Smooth muscle cell (in vitro differentiated cells): Measurements from ENCODE around the gene SAP25. TPM values are rescaled to one million over a fixed set of nuclear protein-coding genes. Genes with fewer than 3 reads are reported as not detected.
A peak's percentile ranks its signal among the peaks of the same experiment; 100 is the strongest.
"Not testable (repeated sequence)": the region's sequence is repeated elsewhere in the genome, so short reads cannot be mapped to it uniquely, and the experiment has no call there.

Source experiments
- DNase-seq: peaks from one replicate; lab custom pipeline; 2025; ENCODE audit not compliant: unreplicated experiment; lab: John Stamatoyannopoulos, UW
- H2AFZ ChIP-seq: fragments of 200-600 bp; sonication (generic); 2 replicates; pipeline ENCODE4 v1.6.0; 2016; ENCODE audit warnings: antibody characterized with exemption, low read depth, mild to moderate bottlenecking
- H3F3A ChIP-seq: fragments of 200-600 bp; sonication (generic); 2 replicates; pipeline ENCODE4 v1.6.0; 2017; ENCODE audit warnings: antibody characterized with exemption, low read depth
- H3K27ac ChIP-seq: fragments of 200-600 bp; sonication (generic); 2 replicates; pipeline ENCODE4 v1.5.1; 2016; ENCODE audit warnings: low read depth, mild to moderate bottlenecking
- H3K27me3 ChIP-seq: fragments of 200-600 bp; sonication (generic); 2 replicates; pipeline ENCODE4 v1.6.1; 2016; ENCODE audit warnings: low read depth, mild to moderate bottlenecking
- H3K36me3 ChIP-seq: fragments of 200-600 bp; sonication (generic); 2 replicates; pipeline ENCODE4 v1.5.1; 2016; ENCODE audit warnings: low read depth
- H3K4me1 ChIP-seq: fragments of 200-600 bp; sonication (generic); 2 replicates; pipeline ENCODE4 v1.5.1; 2016; ENCODE audit warnings: low read depth
- H3K4me2 ChIP-seq: fragments of 200-600 bp; sonication (generic); 2 replicates; pipeline ENCODE4 v1.6.0; 2016; ENCODE audit warnings: mild to moderate bottlenecking
- H3K4me3 ChIP-seq: fragments of 200-600 bp; sonication (generic); 2 replicates; pipeline ENCODE4 v1.5.1; 2016; ENCODE audit warnings: mild to moderate bottlenecking
- H3K79me2 ChIP-seq: fragments of 200-600 bp; sonication (generic); 2 replicates; pipeline ENCODE4 v1.6.0; 2016; ENCODE audit warnings: low read depth, mild to moderate bottlenecking
- H3K9ac ChIP-seq: fragments of 200-600 bp; sonication (generic); 2 replicates; pipeline ENCODE4 v1.6.0; 2016; ENCODE audit warnings: low read depth
- H3K9me3 ChIP-seq: fragments of 200-600 bp; sonication (generic); replicated peaks from 2 replicates; pipeline ENCODE4 v1.5.1; 2016; ENCODE audit warnings: low read depth
- H4K20me1 ChIP-seq: fragments of 200-600 bp; sonication (generic); 2 replicates; pipeline ENCODE4 v1.6.0; 2016; ENCODE audit warnings: low read depth
- CTCF ChIP-seq: fragments of 200-600 bp; sonication (generic); IDR thresholded peaks from 2 replicates; pipeline ENCODE4 v1.5.1; 2017; ENCODE audit warnings: borderline replicate concordance, mild to moderate bottlenecking, antibody characterized with exemption; ENCODE audit not compliant: insufficient read depth, poor library complexity, severe bottlenecking
- WGBS: methylation state at CpG from one replicate; pipeline ENCODE4 v1.1.7; 2016; ENCODE audit warnings: low lambda C conversion rate; 5-methylcytosine and 5-hydroxymethylcytosine counted together
- polyA plus RNA-seq: library from polyadenylated mRNA; unstranded; fragments of >200 nt; fragmentation: Nextera tagmentation; extraction: Ambion mirVana; gene quantifications from 2 replicates; pipeline ENCODE4 v1.2.1, GENCODE V29; 2016
- total RNA-seq: library from RNA; depleted of rRNA; stranded (reverse); fragments of >200 nt; gene quantifications from 2 replicates; pipeline ENCODE4 v1.2.3, GENCODE V29; 2014

The SAP25 gene
- total and polyA plus RNA-seq, 2 experiments from 2014 or later: 1.9 TPM; not detected in 1

DNA sequence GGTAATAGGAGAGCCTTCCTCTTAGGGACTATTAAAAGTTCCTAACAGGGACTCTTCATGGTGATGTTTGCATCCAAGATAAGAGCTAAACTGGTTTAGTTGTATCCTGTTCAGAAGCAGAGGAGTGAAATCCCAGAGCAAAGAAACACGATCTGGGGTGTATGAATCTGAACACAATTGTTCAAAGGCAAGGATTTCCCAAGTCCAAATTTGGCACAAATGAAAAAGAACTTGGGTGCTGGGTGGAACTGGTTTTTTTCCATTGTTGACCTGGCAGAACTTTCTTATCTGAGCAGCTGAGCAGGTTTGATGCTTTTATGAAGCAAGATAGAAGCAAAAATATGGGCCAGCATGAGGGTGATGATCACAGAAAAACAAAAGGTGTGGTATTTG is 28.7 kb downstream of the SAP25 start:
- Histone ChIP-seq H3K9ac (no peak overlapping the region), H2AFZ (no peak overlapping the region), H3K4me1 (peaks cover 21% of the 10 kb centered on the region), H3F3A (peaks cover 12% of the 10 kb centered on the region), H3K79me2 (no peaks in the 10 kb centered on the region), H4K20me1 (no peaks in the 10 kb centered on the region), H3K27ac (peak overlapping the region; percentile 86), H3K27me3 (no peaks in the 10 kb centered on the region), H3K4me3 (no peak overlapping the region), H3K4me2 (peak overlapping the region; percentile 58), H3K36me3 (no peaks in the 10 kb centered on the region), H3K9me3 (no peaks in the 10 kb centered on the region)
- no peak for TF ChIP-seq CTCF
- DNase-seq: no peak
- 17% methylated on average over 1 of the region's 1 CpG for WGBS

- no peaks in the 10 kb centered on the region for H3K36me3 ChIP-seq
- H3K4me2 ChIP-seq: no peak overlapping the region
- no peaks in the 10 kb centered on the region for H4K20me1 ChIP-seq
- no peaks in the 10 kb centered on the region for H3K27me3 ChIP-seq
- H3K27ac ChIP-seq: no peak overlapping the region
- WGBS: 49% methylated on average over 5 of the region's 5 CpGs
- no peaks in the 10 kb centered on the region for H3K9me3 ChIP-seq
- H3K4me3 ChIP-seq: no peak overlapping the region
- H3K79me2 ChIP-seq: no peaks in the 10 kb centered on the region
- no peak overlapping the region for H3K9ac ChIP-seq
- DNase-seq: no peak
- H3F3A ChIP-seq: peaks cover 12% of the 10 kb centered on the region
- no peak for TF ChIP-seq CTCF
- H2AFZ ChIP-seq: no peak overlapping the region
- peaks cover 21% of the 10 kb centered on the region for H3K4me1 ChIP-seq
Observed at GRCh38 chr7:100544386-100544785, 29.3 kb downstream of the SAP25 start.

GRCh38 chr7:100543586-100543985 is 30.1 kb downstream of the SAP25 start:
- TF ChIP-seq CTCF: no peak
- peaks cover 12% of the 10 kb centered on the region for H3F3A ChIP-seq
- H2AFZ ChIP-seq: no peak overlapping the region
- no peaks in the 10 kb centered on the region for H3K36me3 ChIP-seq
- H3K27me3 ChIP-seq: no peaks in the 10 kb centered on the region
- H3K79me2 ChIP-seq: no peaks in the 10 kb centered on the region
- H3K4me1 ChIP-seq: peaks cover 21% of the 10 kb centered on the region
- H4K20me1 ChIP-seq: no peaks in the 10 kb centered on the region
- no peak overlapping the region for H3K4me3 ChIP-seq
- H3K27ac ChIP-seq: no peak overlapping the region
- no peak overlapping the region for H3K4me2 ChIP-seq
- no peak for DNase-seq
- no peaks in the 10 kb centered on the region for H3K9me3 ChIP-seq
- 63% methylated on average over 1 of the region's 1 CpG for WGBS
- no peak overlapping the region for H3K9ac ChIP-seq

- not testable (repeated sequence) for H3K27me3 ChIP-seq, H4K20me1 ChIP-seq, H3K9me3 ChIP-seq, DNase-seq, H2AFZ ChIP-seq, H3K9ac ChIP-seq, H3K4me3 ChIP-seq, H3K27ac ChIP-seq, H3K36me3 ChIP-seq, H3F3A ChIP-seq, H3K79me2 ChIP-seq, H3K4me2 ChIP-seq
- peaks cover 17% of the 10 kb centered on the region for H3K4me1 ChIP-seq
- 88% methylated on average over 7 of the region's 7 CpGs for WGBS
Observed at GRCh38 chr7:100541309-100541708, 32.4 kb downstream of the SAP25 start.
